MM.1S (cell line): ENCODE results near the gene PSMB2.

Experiments
- EZH2 ChIP-seq: fragments of 300-600 bp; sonication (generic); optimal IDR thresholded peaks from 2 replicates; pipeline ENCODE3; 2017; ENCODE audit warnings: low read depth, mild to moderate bottlenecking, antibody characterized with exemption, low read length, mixed read lengths
- EZH2phosphoT487 ChIP-seq: fragments of 300-600 bp; sonication (generic); IDR thresholded peaks from 2 replicates; pipeline ENCODE4 v1.6.1; 2018; ENCODE audit warnings: antibody characterized with exemption, low read length
- TF ChIP-seq, protein P1 (sequence below): fragments of 300-600 bp; sonication (generic); IDR thresholded peaks from 2 replicates; pipeline ENCODE4 v1.5.1; 2016; ENCODE audit warnings: antibody characterized with exemption, low read length, mixed read lengths

DNA sequence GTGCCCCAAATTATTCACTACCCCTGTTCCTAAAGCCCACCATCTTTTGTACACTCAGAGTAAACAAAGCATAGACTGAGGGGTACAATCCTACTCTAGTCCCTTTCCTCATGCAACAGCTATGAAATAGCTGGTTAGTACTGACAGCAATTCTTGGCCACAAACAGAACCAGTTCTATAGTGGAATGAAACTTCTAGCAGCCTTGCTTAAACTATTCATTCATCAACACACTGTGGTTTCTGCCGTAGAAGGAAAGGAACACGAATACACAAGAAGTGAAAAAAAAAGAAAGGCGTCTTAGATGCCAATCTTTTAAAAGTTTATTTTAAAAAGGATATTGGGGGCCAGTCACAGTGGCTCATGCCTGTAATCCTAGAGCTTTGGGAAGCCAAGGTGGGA is 9.9 kb downstream of the PSMB2 start:
- no peak for TF ChIP-seq EZH2
- TF ChIP-seq, protein P1, sequence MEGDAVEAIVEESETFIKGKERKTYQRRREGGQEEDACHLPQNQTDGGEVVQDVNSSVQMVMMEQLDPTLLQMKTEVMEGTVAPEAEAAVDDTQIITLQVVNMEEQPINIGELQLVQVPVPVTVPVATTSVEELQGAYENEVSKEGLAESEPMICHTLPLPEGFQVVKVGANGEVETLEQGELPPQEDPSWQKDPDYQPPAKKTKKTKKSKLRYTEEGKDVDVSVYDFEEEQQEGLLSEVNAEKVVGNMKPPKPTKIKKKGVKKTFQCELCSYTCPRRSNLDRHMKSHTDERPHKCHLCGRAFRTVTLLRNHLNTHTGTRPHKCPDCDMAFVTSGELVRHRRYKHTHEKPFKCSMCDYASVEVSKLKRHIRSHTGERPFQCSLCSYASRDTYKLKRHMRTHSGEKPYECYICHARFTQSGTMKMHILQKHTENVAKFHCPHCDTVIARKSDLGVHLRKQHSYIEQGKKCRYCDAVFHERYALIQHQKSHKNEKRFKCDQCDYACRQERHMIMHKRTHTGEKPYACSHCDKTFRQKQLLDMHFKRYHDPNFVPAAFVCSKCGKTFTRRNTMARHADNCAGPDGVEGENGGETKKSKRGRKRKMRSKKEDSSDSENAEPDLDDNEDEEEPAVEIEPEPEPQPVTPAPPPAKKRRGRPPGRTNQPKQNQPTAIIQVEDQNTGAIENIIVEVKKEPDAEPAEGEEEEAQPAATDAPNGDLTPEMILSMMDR: no peak
- TF ChIP-seq EZH2phosphoT487: no peak
